Measurements from ENCODE around the gene FBXO44.

DNA sequence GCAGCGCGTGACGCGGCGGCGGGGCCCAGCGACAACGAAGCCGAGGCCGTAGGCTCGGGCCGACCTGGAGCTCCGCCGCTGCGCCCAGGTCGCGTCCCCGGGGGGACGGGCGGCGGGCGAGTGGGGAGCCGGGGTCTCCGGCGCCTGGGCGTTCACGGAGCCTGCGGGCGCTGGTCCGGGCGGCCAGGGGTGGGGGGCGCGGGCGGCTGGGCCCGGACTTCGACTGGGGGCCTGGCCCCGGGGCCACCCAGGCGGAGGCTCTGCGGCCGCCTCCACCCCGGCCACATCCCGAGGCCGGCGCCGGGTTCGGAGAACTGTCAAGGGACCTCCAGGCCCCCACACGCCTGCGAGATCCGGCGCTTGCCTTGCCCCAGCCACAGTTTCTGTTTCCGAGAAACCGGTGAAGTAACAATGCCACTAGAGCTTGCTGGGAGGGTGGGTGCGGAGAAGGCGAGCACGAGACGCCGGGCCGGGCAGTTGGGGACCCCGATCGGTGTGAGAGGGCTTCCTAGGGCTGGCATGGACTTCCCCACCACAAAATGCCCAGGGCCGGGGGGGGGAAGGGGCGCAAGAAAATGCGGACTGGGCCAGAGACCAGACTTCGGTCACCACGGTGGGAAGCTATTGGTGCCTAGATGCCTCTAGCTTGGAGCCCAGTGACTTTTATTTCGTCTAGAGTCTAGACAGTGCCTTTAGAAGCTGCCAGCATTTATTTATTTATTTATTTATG lies 9.8 kb downstream of the FBXO44 start:
- TF ChIP-seq, protein P1, sequence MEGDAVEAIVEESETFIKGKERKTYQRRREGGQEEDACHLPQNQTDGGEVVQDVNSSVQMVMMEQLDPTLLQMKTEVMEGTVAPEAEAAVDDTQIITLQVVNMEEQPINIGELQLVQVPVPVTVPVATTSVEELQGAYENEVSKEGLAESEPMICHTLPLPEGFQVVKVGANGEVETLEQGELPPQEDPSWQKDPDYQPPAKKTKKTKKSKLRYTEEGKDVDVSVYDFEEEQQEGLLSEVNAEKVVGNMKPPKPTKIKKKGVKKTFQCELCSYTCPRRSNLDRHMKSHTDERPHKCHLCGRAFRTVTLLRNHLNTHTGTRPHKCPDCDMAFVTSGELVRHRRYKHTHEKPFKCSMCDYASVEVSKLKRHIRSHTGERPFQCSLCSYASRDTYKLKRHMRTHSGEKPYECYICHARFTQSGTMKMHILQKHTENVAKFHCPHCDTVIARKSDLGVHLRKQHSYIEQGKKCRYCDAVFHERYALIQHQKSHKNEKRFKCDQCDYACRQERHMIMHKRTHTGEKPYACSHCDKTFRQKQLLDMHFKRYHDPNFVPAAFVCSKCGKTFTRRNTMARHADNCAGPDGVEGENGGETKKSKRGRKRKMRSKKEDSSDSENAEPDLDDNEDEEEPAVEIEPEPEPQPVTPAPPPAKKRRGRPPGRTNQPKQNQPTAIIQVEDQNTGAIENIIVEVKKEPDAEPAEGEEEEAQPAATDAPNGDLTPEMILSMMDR (IDR thresholded peaks at IDR 0.05) = no peak
- no peak for TF ChIP-seq POLR2A (IDR thresholded peaks at IDR 0.05)
- no peak for TF ChIP-seq POLR2AphosphoS5 (IDR thresholded peaks at IDR 0.05)
- TF ChIP-seq EP300 (IDR thresholded peaks at IDR 0.05) = no peak
